Right atrium auricular region (tissue), 2 donors: ENCODE data around the gene BANF1. TPM values are rescaled to one million over a fixed set of nuclear protein-coding genes. Genes with fewer than 3 reads are reported as not detected.

Source experiments
- DNase-seq: peaks from one replicate; pipeline ENCODE4 v3.0.0-alpha.2; 2019; ENCODE audit warnings: low spot score
- H3K27ac ChIP-seq, 2 donors: fragments of 200-600 bp; sonication (generic); 1 replicate in 1 of 2; 2 replicates in 1 of 2; pipeline ENCODE4 v1.5.1; 2016 to 2019
- H3K27me3 ChIP-seq, 2 donors: fragments of 200-600 bp; sonication (generic); one replicate each; pipeline versions ENCODE4 v1.5.1 to v1.6.0; 2017 to 2019
- H3K36me3 ChIP-seq: fragments of 200-600 bp; sonication (generic); one replicate; pipeline ENCODE4 v1.5.1; 2016
- H3K4me1 ChIP-seq, 2 donors: fragments of 200-600 bp; sonication (generic); one replicate each; pipeline versions ENCODE4 v1.5.1 to v1.6.0; 2017 to 2019
- H3K4me3 ChIP-seq, 2 donors: fragments of 200-600 bp; sonication (generic); 1 replicate in 1 of 2; 2 replicates in 1 of 2; pipeline ENCODE4 v1.5.1; 2017 to 2019; ENCODE audit warnings: mild to moderate bottlenecking in 1 of 2, moderate library complexity in 1 of 2
- H3K9me3 ChIP-seq, 2 donors: fragments of 200-600 bp; sonication (generic); one replicate each; pipeline ENCODE4 v1.5.1; 2019
- total RNA-seq, 2 donors: library from RNA; depleted of rRNA; stranded (reverse); fragments of >200 nt; gene quantifications; one replicate each; pipeline ENCODE4 v1.1.0, GENCODE V29; 2016
- TF ChIP-seq, protein P1 (sequence below), 2 donors: fragments of 200-600 bp; sonication (generic); IDR thresholded peaks; one replicate each; pipeline ENCODE4 v1.5.1; 2019; ENCODE audit warnings: antibody characterized with exemption in 2 of 2

BANF1 gene
- total RNA-seq, 2 donors from 2014 or later = 66.6 to 85.5 TPM

DNA sequence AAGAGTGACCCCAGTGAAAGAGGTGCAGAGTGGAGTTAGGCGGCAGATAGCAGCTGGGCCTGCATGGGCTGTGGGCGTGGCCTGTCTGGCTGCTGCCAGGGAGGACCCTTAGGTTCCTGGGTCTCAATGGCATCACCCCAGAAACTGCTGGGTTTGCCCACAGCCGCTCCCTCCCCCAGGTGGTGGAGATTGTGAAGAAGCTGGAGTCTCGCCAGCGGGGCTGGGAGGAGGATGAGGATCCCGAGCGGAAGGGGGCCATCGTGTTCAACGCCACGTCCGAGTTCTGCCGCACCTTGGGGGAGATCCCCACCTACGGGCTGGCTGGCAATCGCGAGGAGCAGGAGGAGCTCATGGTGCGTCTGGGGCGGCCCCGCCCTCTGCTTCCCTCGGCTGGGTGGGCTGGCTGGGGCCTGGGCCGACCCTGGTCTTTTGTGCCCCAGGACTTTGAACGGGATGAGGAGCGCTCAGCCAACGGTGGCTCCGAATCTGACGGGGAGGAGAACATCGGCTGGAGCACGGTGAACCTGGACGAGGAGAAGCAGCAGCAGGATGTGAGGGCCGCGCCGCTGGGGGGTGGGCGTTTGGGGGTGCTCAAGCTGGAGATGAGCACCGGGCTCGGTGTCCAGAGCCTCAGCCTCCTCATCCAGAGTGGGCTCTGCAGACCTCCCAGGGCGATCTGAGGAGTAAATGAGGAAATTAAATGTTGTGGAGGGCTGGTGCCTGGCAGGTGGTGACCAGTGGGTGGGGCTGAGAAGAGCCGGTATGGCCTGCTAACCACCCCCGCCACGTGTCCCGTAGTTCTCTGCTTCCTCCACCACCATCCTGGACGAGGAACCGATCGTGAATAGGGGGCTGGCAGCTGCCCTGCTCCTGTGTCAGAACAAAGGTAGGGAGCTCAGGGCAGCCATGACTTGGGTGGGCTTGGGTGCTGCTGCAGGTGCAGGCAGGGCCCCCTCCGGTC lies 25.8 kb upstream of the BANF1 start:
- TF ChIP-seq, protein P1, sequence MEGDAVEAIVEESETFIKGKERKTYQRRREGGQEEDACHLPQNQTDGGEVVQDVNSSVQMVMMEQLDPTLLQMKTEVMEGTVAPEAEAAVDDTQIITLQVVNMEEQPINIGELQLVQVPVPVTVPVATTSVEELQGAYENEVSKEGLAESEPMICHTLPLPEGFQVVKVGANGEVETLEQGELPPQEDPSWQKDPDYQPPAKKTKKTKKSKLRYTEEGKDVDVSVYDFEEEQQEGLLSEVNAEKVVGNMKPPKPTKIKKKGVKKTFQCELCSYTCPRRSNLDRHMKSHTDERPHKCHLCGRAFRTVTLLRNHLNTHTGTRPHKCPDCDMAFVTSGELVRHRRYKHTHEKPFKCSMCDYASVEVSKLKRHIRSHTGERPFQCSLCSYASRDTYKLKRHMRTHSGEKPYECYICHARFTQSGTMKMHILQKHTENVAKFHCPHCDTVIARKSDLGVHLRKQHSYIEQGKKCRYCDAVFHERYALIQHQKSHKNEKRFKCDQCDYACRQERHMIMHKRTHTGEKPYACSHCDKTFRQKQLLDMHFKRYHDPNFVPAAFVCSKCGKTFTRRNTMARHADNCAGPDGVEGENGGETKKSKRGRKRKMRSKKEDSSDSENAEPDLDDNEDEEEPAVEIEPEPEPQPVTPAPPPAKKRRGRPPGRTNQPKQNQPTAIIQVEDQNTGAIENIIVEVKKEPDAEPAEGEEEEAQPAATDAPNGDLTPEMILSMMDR (IDR thresholded peaks at IDR 0.05) = no peak
- no peak overlapping the region for H3K27ac ChIP-seq
- H3K27me3 ChIP-seq = no peaks in the 10 kb centered on the region
- no peaks in the 10 kb centered on the region for H3K4me1 ChIP-seq
- DNase-seq = no peak
- peaks cover 41% of the 10 kb centered on the region for H3K36me3 ChIP-seq
- no peaks in the 10 kb centered on the region for H3K9me3 ChIP-seq
- H3K4me3 ChIP-seq = no peak overlapping the region

DNA sequence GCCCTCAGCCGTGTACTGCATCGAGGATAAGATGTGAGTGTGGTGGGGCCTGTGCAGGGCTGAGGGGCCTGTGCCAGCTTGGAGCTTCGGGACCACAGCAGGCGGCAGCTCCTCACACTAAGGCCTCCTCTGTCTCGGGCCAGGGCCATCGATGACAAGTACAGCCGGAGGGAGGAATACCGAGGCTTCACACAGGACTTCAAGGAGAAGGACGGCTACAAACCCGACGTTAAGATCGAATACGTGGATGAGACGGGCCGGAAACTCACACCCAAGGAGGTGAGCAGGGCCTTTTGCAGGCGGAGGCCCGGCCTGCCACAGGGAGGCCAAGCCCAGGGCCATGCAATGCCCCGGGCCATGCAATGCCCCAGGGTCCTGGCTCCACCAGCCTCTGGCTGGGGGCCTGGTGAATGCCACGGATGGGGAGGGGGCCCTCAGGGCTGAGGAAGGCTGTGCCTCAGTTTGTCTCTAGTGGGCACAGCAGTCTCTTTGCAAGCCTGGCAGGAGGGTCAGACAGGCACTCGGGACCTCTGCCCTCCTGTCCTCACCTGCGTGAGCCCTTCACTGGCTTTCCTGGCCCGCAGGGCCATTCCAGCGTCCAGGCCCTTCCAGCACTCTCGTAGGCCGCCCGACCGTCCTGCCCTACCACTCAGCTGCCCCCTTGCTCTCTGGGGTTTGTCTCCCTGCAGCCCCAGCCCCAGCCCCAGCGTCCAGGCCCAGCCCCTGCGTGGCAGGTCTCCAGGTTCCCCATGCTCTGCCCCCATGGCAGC lies 24.5 kb upstream of the BANF1 start:
- Histone ChIP-seq H3K36me3 (peaks cover 37% of the 10 kb centered on the region), H3K27me3 (no peaks in the 10 kb centered on the region), H3K9me3 (no peaks in the 10 kb centered on the region), H3K4me3 (no peak overlapping the region), H3K4me1 (no peaks in the 10 kb centered on the region), H3K27ac (no peak overlapping the region)
- no peak for DNase-seq
- TF ChIP-seq, protein P1 (IDR thresholded peaks at IDR 0.05) = no peak

DNA sequence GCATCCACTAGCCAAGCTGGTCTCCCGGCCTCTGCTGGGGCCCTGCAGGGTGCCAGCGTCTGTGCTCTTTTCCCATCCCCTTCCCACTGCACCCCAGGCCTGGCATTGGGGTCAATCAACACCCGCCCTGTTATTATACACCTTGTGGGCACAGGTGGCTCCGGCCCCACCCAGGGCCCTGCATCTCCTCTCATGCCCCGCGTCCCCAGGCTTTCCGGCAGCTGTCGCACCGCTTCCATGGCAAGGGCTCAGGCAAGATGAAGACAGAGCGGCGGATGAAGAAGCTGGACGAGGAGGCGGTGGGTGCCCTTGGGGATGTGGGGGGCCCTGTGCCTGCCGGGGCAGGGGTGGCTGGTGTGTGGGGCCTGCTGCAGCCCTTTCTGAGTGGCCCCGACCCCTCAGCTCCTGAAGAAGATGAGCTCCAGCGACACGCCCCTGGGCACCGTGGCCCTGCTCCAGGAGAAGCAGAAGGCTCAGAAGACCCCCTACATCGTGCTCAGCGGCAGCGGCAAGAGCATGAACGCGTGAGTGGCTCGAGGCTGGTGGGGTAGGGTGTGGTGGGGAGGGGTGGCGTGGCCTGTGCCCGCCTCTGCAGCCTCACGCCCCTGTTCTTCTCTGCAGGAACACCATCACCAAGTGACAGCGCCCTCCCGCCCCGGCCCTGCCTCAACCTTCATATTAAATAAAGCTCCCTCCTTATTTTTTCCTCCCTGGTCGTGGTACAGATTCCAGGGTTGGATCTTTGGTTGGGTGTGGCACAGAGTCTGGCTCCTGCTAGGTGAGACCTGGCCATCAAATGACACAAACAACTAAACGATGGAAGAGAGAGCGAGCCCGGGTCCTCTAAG lies 23.7 kb upstream of the BANF1 start:
- TF ChIP-seq, protein P1 (IDR thresholded peaks at IDR 0.05) = no peak
- Histone ChIP-seq H3K27ac (no peak overlapping the region), H3K9me3 (no peaks in the 10 kb centered on the region), H3K36me3 (peaks cover 37% of the 10 kb centered on the region), H3K4me1 (no peaks in the 10 kb centered on the region), H3K4me3 (no peak overlapping the region), H3K27me3 (no peaks in the 10 kb centered on the region)
- no peak for DNase-seq

DNA sequence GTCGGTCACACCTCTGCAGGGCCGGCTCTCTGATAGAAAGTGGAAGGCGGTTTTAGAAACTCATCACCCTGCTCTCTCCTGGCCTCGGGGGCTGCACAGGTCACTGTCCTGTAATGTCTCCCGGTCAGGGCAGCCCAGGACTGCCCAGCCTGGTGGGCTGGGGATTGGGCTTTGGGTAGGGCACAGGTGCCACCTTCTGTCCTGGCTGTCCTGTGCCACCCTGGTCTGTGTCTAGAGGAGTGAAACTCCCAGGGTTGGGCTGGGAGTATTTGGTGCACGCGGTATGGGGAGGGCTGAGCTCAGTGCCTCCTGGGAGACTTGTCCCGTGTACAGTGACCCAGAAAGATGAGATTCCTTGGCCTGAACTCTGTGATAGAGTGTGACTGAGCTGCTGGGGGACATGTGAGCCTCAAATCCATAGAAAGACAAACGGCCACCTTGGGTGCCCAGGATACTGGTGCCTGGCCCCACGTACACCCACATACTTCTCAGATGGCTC lies 23.0 kb upstream of the BANF1 start:
- DNase-seq = no peak
- H3K9me3 ChIP-seq = no peaks in the 10 kb centered on the region
- H3K27me3 ChIP-seq = no peaks in the 10 kb centered on the region
- H3K27ac ChIP-seq = no peak overlapping the region
- no peak overlapping the region for H3K4me3 ChIP-seq
- H3K4me1 ChIP-seq = no peaks in the 10 kb centered on the region
- peaks cover 37% of the 10 kb centered on the region for H3K36me3 ChIP-seq
- TF ChIP-seq, protein P1 (IDR thresholded peaks at IDR 0.05) = no peak

DNA sequence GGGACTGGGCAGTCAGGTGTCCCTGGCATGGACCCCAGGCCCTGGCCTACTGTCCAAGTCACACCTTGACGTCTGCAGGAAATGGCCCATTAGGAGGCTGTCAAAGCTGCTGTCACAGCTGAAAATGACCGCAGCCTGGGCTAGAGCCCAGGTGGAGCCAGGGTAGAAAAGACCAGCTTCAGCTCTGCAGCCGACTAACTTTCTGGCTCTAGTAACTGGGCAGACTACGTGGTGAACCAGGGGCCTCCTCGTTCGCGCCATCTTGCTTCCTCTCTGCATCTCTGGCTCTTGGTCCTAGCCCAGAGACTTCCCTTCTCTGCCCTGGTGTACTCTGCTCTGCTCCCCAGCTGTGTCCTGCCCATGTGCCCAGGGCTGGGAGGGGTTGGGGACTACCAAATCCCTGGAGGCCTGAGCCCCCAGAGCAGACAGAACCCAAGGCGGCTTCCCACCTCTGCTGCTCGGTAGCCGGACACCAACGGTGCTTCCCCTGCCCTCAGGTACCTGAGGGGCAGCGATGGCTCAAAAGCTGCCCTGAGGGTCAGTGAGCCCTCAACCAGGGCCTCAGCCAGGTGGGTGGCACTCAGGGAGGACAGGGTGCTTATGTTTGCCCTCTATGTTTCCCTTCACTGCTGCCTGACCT lies 21.1 kb upstream of the BANF1 start:
- H3K27me3 ChIP-seq = no peaks in the 10 kb centered on the region
- TF ChIP-seq, protein P1 (IDR thresholded peaks at IDR 0.05) = no peak
- no peak for DNase-seq

More for the DNA sequence above, 21.1 kb upstream of the BANF1 start:
- Histone ChIP-seq H3K4me3 (no peak overlapping the region), H3K27ac (no peak overlapping the region), H3K36me3 (peaks cover 32% of the 10 kb centered on the region), H3K4me1 (no peaks in the 10 kb centered on the region), H3K9me3 (no peaks in the 10 kb centered on the region)
